AG09319 (cell line): ENCODE results near the gene TSSC4.

Experiments
- DNase-seq: peaks from one replicate; pipeline ENCODE4 v3.0.0-alpha.2; 2010; ENCODE audit warnings: low read depth; ENCODE audit errors: extremely low read depth
- TF ChIP-seq, protein P1 (sequence below): IDR thresholded peaks from 2 replicates; pipeline ENCODE4 v1.5.1; 2011; ENCODE audit warnings: low read depth, mild to moderate bottlenecking, inconsistent platforms, low read length, moderate library complexity

The TSSC4 gene

DNA sequence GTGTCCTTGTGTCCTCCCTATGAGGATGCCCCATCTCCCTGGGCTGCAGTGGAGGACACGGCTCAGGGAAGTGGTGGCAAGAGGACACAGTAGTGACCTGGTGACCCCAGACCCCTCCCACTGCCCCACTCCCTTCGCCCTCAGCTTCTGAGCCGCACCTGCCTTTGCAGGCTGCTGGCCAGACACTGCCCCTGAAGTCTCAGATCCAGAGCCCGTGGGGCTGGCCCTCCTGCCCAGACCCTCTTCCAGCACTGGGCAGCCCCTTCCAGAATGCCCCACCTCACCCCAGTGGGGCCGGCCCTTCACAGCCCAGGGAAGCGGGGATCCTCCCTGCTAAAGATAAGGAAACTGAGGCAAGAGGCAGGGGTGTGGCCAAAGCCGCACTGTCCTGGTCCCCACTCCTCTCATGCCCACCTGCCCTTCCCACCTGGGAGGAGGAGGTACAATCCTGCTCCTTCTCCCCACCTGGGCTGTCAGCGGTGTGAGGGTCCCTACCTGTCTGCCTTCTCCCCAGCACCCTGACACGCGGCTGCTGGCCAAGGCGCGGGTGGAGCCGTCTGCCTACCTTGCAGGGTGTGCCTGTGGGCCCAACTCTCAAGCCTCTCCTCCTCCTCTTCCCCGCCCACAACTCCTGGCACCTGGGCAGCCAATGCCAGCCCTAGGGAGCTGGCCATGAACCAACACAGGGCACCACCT is 26.4 kb downstream of the TSSC4 start:
- DNase-seq, result no peak

DNA sequence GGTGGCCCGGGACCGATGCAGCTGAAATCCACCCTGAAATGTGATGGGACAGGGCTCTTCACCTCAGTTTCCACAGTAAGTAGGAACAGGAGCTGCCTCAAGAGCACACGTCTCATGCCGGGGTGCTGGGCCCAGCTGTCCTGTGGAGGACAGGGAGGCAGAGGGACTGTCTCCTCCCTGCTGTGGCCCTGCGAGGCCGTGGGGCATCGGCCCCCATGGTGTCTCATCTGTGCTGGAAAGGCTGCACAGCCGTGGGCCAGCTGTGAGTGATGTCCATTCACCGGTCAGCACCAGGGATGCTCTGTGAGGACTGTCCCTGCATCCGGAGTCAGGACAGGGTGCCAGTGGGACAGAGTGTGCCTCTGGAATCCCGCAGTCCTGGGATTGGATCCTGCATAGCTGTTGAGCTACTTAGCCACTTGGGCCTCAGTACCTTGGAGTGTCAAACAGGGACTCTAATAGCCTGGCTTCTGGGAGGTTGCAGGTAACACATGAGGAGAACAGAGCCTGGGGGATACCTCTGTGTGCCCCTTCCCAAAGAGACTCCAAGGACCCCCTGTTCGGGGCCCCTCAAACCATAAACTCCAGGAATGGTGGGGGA is 27.3 kb downstream of the TSSC4 start:
- TF ChIP-seq, protein P1, sequence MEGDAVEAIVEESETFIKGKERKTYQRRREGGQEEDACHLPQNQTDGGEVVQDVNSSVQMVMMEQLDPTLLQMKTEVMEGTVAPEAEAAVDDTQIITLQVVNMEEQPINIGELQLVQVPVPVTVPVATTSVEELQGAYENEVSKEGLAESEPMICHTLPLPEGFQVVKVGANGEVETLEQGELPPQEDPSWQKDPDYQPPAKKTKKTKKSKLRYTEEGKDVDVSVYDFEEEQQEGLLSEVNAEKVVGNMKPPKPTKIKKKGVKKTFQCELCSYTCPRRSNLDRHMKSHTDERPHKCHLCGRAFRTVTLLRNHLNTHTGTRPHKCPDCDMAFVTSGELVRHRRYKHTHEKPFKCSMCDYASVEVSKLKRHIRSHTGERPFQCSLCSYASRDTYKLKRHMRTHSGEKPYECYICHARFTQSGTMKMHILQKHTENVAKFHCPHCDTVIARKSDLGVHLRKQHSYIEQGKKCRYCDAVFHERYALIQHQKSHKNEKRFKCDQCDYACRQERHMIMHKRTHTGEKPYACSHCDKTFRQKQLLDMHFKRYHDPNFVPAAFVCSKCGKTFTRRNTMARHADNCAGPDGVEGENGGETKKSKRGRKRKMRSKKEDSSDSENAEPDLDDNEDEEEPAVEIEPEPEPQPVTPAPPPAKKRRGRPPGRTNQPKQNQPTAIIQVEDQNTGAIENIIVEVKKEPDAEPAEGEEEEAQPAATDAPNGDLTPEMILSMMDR, result no peak
- no peak for DNase-seq

More for the DNA sequence above, 26.4 kb downstream of the TSSC4 start:
- TF ChIP-seq, protein P1, result no peak

DNA sequence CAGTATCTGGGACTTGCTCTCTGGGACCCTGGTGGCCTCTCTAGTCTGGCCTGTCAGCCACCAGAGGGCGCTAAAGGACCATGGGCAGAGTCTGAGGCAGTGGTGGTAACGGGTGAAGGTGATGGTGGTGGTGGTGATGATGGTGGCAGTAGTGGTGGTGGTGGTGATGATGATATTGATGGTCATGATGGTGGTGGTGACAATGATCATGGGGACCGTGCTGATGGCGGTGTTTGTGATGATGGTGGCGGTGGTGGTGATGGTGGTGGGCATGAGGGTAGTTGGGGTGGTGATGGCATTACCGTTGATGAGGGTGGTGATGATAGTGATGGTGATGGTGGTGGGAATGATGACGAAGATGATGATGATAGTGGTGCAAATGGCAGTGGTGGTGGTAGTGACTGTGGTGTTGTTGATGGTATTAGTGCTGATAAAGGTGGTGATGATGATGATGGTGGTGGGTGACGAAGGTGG is 27.8 kb downstream of the TSSC4 start:
- TF ChIP-seq, protein P1, result peak; percentile 75
- DNase-seq, result peak; percentile 1

DNA sequence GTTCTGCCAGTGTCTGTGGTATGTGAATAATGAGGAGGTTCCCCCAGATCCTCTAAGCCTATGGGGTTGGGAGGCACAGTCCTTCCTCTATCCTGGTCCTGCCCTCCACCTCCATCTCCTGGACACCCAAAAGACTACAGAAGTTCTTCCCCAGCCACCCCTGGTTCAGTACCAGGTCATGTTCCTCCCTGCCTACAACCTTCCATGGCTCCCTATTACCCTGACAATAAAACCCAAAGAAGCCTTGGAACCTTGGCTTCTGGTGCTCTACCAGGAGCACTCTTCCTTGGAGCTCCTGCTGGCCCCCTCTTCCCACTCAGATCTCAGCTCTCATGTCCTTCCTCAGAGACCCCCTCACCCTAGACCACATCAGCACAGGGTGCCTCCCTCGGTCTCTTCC is 30.8 kb downstream of the TSSC4 start:
- no peak for DNase-seq
- TF ChIP-seq, protein P1, result no peak

DNA sequence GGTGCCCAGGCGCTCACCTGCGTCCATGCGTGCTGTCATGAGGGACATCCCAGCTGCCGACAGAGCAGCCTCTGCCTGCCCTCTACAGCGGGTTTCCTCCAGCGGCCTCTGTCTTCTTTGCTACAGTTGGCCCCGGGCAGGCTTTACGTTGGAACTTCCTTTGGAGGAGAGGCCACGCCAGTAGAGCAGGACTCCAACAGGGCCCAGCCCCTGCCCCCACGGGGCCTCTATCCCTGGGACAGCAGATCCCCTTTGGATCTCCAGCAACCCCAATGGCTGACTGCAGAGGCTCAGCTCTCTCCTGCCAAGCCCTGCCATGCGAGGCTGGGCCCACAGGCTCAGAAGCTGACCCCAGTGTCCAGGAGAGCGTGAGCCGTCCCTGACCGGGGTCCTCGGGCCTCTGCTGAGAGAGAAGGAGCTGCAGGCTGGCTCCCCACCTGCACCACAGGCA is 31.6 kb downstream of the TSSC4 start:
- TF ChIP-seq, protein P1, result no peak
- DNase-seq, result no peak

DNA sequence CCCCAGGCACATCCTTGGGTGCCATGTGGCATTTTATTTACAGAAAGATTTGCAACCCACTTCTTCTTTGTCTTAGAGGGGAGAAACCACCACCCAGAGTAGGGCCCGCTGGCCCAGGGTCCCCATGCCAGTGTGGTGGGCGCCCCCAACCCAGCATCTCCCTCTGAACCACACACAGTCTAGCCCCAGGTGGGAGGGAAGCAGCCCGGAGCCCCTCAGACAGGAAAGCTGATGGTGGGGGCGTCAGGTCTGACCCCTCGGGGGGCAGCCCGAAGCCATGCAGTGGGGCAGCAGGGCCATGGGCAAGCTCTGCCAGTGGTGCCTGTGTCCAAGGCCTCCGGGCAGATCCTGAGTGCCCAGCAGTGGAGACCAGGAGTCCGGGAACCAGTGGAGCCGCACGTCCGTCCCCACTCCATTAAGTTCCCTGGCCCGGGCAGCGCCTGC is 32.1 kb downstream of the TSSC4 start:
- no peak for DNase-seq
- TF ChIP-seq, protein P1, result no peak

DNA sequence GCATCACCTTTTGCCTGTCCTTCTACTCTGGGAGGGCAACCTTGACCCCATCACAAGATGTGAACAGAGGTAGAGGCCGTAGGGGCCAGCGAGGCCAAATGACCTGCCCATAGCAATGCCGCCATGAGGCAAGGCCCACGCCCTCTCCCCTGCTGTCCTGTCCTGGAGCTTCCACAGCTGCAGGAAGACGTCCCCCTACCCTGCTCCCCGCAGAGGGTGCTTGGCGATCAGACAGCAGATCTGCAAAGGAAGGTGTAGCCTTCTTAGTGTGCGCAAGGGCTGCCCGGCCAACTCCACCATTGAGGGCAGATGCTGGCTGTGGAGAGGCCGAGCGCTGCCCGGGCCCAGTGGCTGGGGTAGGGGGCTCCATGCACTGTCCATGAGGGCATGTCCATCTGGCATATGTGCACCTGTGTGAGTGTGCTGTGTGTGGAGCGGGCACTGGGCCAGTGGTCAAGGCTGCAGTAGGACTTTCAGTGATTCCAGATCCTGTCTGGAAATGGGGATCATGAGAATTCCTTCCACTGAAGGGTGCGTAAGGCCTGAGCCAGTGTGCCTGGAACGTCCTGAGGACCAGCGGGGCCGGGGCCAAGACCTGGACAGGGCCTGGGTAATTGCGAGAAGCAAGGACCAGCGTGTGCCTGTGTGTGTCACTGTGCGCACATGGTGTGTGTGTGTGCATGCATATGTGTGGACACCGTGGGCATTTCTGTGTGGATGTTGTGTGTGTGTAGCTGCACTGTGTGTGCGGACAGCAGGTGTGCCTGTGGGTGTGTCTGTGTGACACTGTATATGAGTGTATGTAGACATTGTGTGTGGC is 32.8 kb downstream of the TSSC4 start:
- DNase-seq, result no peak
- TF ChIP-seq, protein P1, result no peak
